HAP-1 (cell line): ENCODE results near the gene RAET1L.
"Not testable (repeated sequence)": the region's sequence is repeated elsewhere in the genome, so short reads cannot be mapped to it uniquely, and the experiment has no call there.

Experiments used
- DNase-seq, 2 experiments: peaks; one replicate each; pipeline ENCODE4 v3.0.0-alpha.2; 2016 to 2020; ENCODE audit warnings: low spot score in 2 of 2
- H3K27me3 ChIP-seq: fragments of 250-450 bp; sonication (Bioruptor Pico); 2 replicates; pipeline ENCODE4 v1.5.1; 2020; ENCODE audit warnings: low read depth, mild to moderate bottlenecking, moderate library complexity
- H3K36me3 ChIP-seq: fragments of 250-450 bp; sonication (Bioruptor Pico); replicated peaks from 2 replicates; pipeline ENCODE4 v1.5.1; 2020; ENCODE audit warnings: mild to moderate bottlenecking
- H3K4me1 ChIP-seq: fragments of 250-450 bp; sonication (Bioruptor Pico); 2 replicates; pipeline ENCODE4 v1.5.1; 2020; ENCODE audit warnings: mild to moderate bottlenecking
- H3K4me3 ChIP-seq: fragments of 250-450 bp; sonication (Bioruptor Pico); 2 replicates; pipeline ENCODE4 v1.5.1; 2020; ENCODE audit warnings: mild to moderate bottlenecking, moderate library complexity
- H3K9me3 ChIP-seq: fragments of 250-450 bp; sonication (Bioruptor Pico); 2 replicates; pipeline ENCODE4 v1.5.1; 2020; ENCODE audit warnings: mild to moderate bottlenecking, moderate library complexity
- in situ Hi-C: fragments of 300-500 bp; cut with MboI; formaldehyde crosslinking; loops from 3 replicates; pipeline ENCODE4 v1.14.3; 2020; ENCODE audit warnings: low sequenced_read_pairs, inconsistent platforms, mixed read lengths

Gene RAET1L

DNA sequence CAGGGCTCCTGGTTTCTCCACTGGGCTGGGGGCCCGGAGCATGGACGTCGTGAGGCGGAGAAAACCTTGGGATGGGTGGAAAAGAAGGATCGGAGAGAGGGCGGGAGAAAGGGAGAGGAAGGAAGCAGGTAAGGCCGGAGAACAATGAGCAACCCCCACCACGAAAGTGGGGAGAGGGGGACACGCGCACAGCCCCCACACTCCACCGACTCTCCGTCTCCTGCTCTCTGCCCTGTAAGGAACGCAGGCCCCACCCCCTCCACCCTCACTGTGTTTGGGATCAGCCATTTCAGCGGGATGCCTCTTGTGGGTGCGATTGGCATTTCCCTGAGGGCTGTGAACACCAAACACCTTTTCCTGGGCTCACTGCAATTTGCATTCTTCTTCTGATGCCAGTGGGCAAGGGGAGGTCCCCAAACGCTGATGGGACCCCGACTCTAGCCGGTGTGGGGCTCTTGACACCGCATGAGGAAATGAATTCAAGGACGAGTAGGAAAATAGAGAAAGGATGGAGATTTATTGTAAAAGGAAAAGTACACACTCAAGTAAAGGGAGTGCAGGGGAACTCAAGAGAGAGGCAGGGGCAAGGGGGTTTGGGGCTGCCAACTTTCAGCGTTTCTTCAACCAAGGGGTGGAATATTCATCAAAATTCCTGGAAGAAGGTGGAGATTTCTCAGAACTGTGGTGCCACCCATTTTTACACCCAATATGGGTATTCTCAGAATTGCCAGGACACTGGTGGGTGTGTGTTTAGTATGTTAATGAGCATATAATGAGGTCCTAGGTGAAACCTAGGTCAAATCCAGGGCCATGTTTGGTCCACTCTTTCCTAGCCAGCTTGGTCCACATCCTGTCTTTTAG lies 13.1 kb upstream of the RAET1L start:
- no peak overlapping the region for H3K4me3 ChIP-seq
- H3K4me1 ChIP-seq: peaks cover 7% of the 10 kb centered on the region
- H3K9me3 ChIP-seq: no peaks in the 10 kb centered on the region
- H3K27me3 ChIP-seq: peaks cover 51% of the 10 kb centered on the region
- no peaks in the 10 kb centered on the region for H3K36me3 ChIP-seq
- DNase-seq: peak in 1 of 2 experiments; percentile 29
- in situ Hi-C loops: no loop called here

DNA sequence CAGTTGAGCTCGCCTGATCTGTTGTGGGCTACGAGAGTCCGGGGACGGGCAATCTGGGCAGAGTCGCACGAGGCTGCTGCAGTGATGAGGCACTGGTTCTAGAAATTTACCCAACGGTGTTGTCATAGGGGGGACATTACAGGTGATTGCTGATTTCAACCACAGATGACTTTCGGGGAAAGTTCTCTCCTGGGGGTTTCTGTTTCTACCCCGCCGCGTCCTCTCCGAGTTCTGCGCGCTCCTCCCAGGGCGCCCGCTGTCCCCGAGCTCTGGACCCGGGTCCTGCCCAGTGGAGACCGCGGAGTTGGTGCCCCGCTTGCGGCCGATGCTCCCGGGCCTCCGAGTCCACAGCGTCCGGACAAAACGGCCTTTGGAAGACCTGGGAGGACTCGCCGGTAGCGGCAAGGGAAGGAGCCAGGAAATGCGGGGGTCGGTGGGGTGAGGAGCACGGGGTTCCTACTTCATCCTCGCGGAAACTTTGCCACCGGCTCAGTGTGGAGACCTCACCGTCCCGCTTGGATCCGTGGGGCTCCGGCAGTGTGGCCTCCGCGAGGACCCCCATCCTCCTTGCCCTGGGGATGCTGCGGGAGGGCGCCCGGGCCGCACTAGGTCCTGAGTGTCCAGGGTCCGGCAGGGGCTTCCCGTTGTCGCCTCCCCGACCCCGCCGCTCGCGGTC lies 12.3 kb upstream of the RAET1L start:
- in situ Hi-C loops: no loop called here
- Histone ChIP-seq H3K4me3 (peak overlapping the region; percentile 17), H3K9me3 (no peaks in the 10 kb centered on the region), H3K36me3 (no peaks in the 10 kb centered on the region), H3K4me1 (peaks cover 7% of the 10 kb centered on the region), H3K27me3 (peaks cover 57% of the 10 kb centered on the region)
- peak in 1 of 2 experiments; percentile 21 for DNase-seq

DNA sequence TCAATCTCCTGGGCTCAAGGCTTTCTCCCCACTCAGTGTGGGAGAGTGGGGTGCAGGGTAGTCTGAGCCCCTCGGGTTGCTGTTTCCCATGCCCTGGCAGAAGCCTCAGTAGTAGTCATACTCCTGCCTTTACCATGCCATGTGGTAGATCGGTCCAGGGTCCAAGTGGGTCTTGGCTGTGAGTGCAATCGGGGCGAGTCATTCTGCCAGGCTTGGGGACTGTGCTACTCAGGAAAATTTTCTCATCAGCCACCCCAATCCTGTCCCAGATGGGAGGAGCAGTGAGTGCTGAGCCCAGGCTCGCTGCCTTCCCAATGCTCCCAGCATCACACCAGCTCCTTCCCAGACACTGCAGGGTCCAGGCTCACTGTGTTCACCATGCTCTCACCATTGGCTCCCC lies 10.7 kb upstream of the RAET1L start:
- Histone ChIP-seq H3K4me1 (peaks cover 7% of the 10 kb centered on the region), H3K36me3 (no peaks in the 10 kb centered on the region), H3K27me3 (peaks cover 57% of the 10 kb centered on the region), H3K9me3 (no peaks in the 10 kb centered on the region), H3K4me3 (no peak overlapping the region)
- no peak for DNase-seq
- in situ Hi-C loops: no loop called here

DNA sequence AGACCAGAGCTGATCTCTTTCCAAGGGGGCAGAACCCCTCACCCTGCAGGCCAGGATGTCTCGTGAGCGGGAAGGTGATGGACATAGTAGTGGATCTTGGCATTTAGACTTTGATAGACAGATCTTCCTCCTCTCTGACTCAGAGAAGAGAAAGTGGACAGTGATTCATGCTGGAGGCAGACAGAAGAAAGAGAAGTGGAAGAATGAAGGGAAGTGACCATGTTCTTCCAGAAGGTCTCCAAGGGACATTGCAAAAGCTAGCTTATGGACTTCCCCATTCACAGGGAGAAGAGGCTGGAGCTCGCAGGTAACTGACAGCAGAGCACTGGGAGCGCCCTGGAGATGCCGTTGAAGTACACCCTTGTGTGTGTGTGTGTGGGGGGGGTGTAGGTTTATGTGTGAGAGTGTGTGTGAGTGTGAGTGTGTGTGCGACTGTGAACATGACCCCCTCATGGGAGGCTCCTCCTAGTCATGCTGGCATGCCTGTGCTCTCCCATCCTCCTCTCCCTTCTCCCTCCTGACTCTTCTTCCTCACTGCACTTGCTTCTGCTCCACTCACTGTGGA lies 8.0 kb upstream of the RAET1L start:
- Histone ChIP-seq H3K36me3 (no peaks in the 10 kb centered on the region), H3K27me3 (peaks cover 43% of the 10 kb centered on the region), H3K9me3 (no peaks in the 10 kb centered on the region), H3K4me1 (peaks cover 7% of the 10 kb centered on the region), H3K4me3 (no peak overlapping the region)
- in situ Hi-C loops: no loop called here
- no peak for DNase-seq

DNA sequence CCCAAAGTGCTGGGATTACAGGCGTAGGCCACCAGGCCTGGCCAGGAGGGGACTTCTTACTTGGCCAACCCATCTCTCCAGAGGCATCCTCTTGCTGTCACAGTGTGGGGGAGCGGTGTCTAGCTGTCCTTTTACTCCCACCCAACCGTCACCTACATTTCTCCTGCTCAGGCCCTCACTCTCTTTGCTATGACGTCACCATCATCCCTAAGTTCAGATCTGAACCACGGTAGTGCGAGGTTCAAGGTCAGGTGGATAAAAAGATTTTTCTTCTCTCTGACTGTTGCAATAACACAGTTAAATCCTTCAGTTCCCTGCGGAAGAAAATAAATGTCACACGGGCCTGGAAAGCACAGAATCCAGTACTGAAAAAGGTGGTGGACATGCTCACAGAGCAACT lies 7.3 kb upstream of the RAET1L start:
- no peak overlapping the region for H3K4me3 ChIP-seq
- H3K36me3 ChIP-seq: no peaks in the 10 kb centered on the region
- peaks cover 7% of the 10 kb centered on the region for H3K4me1 ChIP-seq
- H3K27me3 ChIP-seq: peaks cover 36% of the 10 kb centered on the region
- no peak for DNase-seq
- H3K9me3 ChIP-seq: no peaks in the 10 kb centered on the region
- in situ Hi-C loops: no loop called here

DNA sequence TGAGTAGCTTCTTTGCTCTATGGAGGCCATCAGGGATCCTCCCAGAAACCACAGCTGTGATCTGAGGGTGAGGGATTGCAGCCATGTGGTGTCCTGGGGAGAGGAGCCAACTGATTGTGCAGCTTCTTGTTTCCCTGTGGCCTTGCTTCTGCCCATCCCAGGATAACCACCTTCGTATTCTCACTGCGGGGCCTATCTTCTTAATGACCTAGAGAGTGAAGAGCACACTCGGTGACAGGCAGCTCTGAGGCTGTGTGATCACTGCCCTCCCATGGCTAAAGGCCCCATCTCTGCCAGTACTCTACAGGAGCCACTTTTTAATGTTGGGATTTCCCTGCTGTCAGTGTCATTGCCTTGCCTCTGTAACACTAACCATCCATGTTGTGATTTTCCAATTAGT lies 5.3 kb upstream of the RAET1L start:
- Histone ChIP-seq H3K4me1 (no peaks in the 10 kb centered on the region), H3K27me3 (peaks cover 17% of the 10 kb centered on the region), H3K4me3 (no peak overlapping the region), H3K36me3 (no peaks in the 10 kb centered on the region), H3K9me3 (no peaks in the 10 kb centered on the region)
- in situ Hi-C loops: no loop called here
- DNase-seq: no peak

DNA sequence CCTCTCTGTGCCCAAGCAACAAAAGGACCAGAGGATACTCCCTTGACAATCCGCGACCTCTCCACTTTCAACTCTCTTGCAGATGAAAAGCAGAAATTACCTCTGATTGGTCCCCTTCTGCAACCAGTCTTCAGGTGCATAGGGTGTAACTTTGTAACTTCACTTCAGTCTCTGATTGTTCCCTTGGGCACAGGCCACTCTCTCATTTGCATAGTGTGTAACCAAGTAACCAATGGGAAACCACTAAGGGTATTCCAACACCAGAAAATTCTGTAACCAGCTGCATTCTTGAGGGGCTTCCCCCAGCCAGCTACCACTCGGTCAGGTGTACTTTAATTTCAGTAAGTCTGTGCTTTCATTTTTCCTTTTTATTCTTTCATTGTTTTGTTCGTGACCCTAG lies 4.4 kb upstream of the RAET1L start:
- no peaks in the 10 kb centered on the region for H3K9me3 ChIP-seq
- H3K27me3 ChIP-seq: peaks cover 15% of the 10 kb centered on the region
- in situ Hi-C loops: no loop called here
- DNase-seq: no peak
- H3K4me3 ChIP-seq: no peak overlapping the region
- no peaks in the 10 kb centered on the region for H3K4me1 ChIP-seq
- no peaks in the 10 kb centered on the region for H3K36me3 ChIP-seq

DNA sequence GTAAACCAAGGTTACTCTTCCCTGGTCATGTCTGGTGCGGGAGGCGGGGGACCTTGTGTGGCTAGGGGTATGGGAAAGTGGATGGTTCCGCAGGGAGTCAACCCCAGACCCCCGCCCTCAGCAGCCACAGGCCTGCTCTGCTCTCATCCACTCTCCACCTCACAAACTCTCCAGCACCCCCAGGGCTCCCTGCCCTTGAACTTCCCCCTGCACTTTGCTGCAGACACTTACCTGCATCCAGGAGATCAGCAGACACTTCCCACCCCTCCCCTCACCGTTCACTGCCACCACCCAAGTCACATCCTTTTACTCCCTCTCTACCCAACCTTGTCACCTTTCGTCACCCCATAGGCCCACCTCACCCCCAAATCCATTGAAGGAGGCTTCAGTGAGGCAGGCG lies 3.9 kb upstream of the RAET1L start:
- H3K4me3 ChIP-seq: no peak overlapping the region
- in situ Hi-C loops: no loop called here
- no peak for DNase-seq
- peaks cover 11% of the 10 kb centered on the region for H3K27me3 ChIP-seq
- H3K9me3 ChIP-seq: no peaks in the 10 kb centered on the region
- no peaks in the 10 kb centered on the region for H3K4me1 ChIP-seq
- H3K36me3 ChIP-seq: no peaks in the 10 kb centered on the region

DNA sequence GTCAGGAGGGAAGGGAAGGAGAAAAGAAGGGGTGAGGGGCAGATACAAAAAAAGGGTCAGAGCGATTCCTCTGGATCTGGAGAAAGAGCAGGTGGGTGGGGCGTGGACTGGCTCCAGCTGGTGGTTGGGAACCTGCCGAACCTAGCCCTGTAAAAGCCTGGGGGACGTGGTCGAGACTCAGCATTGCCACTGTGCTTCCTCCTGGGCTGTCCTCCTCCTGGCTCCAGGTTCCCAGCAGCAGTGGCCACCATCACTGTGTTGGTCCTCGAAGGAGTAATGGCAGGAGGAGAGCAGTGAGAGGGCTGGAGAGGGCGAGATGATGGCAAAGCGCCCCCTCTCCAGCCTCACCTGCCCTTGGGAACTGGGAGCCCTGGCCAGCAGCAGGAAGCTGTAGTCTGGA lies 3.5 kb upstream of the RAET1L start:
- no peaks in the 10 kb centered on the region for H3K9me3 ChIP-seq
- no peaks in the 10 kb centered on the region for H3K4me1 ChIP-seq
- peaks cover 9% of the 10 kb centered on the region for H3K27me3 ChIP-seq
- H3K4me3 ChIP-seq: no peak overlapping the region
- H3K36me3 ChIP-seq: no peaks in the 10 kb centered on the region
- DNase-seq: no peak
- in situ Hi-C loops: no loop called here

DNA sequence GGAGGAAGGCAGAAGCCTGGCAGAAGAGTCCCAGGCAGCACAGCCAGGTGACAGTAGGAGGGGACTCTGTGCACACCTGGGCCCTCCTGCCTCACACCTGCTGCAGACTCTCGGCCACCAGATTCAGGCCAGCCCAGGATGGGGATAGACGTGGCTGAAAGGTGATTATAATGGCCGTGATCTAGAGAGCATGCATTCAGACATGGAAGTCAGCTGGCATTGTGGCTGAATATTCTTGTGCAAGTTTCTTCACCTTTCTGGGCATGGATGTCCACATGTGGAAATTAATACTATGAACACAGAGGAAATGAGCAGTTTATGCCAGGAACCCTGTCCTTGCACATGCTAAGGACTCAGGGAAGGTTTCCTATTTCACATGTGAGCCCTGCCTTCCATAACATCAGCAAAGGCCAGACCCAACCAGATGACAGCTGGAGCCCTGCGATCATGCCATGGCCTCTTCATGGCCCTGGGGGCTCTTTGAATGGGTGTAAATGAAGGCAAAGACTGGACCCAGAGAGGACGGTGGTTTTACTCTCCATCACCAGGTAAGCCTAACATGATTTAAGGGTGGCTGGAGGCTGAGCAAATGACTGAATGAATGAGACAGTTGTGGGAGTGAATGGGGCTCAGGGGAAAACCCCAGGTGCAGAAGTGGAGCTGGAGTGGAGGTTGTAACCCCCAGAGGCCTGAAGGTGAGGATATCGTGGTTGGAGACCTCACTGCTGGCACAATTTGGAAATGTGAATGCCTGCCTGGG lies 2.7 kb upstream of the RAET1L start:
- no peaks in the 10 kb centered on the region for H3K36me3 ChIP-seq
- no peaks in the 10 kb centered on the region for H3K9me3 ChIP-seq
- in situ Hi-C loops: no loop called here
- no peak overlapping the region for H3K4me3 ChIP-seq
- no peak for DNase-seq
- peaks cover 1% of the 10 kb centered on the region; the same call in 1 of the 2 replicates for H3K27me3 ChIP-seq
- H3K4me1 ChIP-seq: no peaks in the 10 kb centered on the region

DNA sequence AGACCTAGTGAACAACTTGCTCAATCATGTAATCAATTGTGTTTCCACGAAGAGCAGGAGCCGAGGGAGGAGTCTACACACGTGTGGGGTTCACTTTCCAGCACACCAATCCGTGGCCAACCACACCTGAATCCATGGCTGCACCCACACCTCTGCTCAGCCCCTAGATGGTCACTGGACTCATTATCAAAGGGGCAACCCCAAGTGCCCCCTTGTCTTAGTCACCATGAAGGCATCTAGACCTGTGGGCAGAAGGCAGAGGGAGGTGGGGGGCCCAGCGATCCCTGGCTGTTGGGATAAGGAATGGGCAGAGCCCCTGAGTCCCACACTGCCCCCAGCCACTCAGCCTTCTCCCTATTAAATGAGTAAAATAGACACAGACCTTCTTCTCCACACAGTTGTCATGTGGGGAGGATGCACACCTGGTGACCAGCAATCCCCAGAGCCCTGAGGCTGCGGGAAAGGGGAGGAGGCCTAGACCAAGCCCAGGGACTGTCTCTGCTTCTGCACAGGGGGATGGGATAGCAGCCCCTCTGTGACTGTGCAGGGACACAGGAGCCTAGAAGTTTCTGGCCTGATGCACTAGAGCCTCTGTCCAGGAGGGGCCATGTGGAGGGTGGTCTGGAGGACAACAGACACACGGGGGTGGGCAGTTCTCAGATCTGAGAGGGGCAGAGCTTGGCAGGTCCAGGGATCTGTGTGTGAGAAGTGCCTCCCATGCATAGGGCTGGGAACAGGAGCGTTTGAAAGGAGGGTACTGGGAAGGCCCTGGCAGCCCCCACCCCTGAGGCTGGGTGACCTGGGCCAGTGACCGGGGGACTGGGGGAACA lies 1.9 kb upstream of the RAET1L start:
- H3K27me3 ChIP-seq: no peaks in the 10 kb centered on the region
- in situ Hi-C loops: no loop called here
- H3K4me1 ChIP-seq: no peaks in the 10 kb centered on the region
- no peak overlapping the region for H3K4me3 ChIP-seq
- no peaks in the 10 kb centered on the region for H3K9me3 ChIP-seq
- DNase-seq: no peak
- H3K36me3 ChIP-seq: no peaks in the 10 kb centered on the region

DNA sequence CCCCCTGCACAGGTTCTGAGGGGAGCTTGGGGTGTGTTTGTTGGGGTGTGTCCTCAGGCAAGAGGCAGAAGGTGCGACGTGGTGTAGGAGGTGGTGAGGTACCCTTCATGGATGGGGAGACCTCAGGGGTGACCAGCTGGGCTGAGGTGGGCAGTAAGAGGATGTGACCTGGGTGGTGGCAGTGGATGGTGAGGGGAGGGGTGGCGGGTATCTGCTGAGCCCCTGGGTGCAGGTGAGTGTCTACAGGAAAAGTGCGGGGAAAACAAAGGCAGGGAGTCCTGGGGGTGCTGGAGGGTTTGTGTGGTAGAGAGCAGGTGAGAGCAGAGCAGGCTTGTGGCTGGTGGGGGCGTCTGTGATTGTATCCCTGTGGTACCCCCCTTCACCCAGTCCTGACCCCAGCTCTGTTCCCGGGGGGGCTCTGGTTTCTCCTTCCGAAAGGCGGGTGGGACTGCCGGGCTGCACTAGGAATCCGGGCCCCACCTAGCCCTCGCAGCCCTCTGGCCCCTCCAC lies 631 bp downstream of the RAET1L start:
- in situ Hi-C loops: loop anchor here (25.0 kb wide), 1 partner anchor 187 kb away; no protein-coding TSS in a partner anchor
- Histone ChIP-seq H3K27me3 (no peaks in the 10 kb centered on the region), H3K36me3 (no peaks in the 10 kb centered on the region), H3K4me1 (no peaks in the 10 kb centered on the region), H3K4me3 (no peak overlapping the region), H3K9me3 (no peaks in the 10 kb centered on the region)
- no peak for DNase-seq

DNA sequence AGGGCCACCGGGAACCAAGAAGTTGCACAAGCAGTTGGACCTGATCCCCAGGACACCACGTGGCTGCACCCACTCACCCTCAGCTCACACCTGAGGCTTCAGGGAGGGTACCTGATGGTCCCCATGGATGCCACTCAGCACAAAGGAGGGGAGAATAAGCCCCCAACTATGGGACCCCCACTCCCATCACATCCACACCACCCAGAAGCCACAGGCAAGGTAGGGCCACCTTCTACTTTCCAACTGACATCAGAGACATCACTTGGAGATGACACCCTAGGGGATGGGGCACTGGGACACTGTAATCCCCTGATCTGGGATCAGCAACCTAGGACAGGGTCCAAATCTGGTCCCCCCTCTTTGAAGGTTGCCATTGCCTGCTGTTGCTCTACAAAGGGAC lies 1.3 kb downstream of the RAET1L start:
- in situ Hi-C loops: loop anchor here (25.0 kb wide), 1 partner anchor 187 kb away; no protein-coding TSS in a partner anchor
- not testable (repeated sequence) for H3K27me3 ChIP-seq, H3K9me3 ChIP-seq, H3K4me3 ChIP-seq, H3K4me1 ChIP-seq, DNase-seq, H3K36me3 ChIP-seq
